SJSA1 (cell line): ENCODE data around the gene TAMM41. TPM values are rescaled to one million over a fixed set of nuclear protein-coding genes. Genes with fewer than 3 reads are reported as not detected.
A peak's percentile ranks its signal among the peaks of the same experiment; 100 is the strongest.

Experiments
- DNase-seq, 2 experiments: peaks; one replicate each; pipeline ENCODE4 v3.0.0-alpha.2; 2015 to 2020; ENCODE audit warnings: low spot score in 2 of 2, low read depth in 1 of 2
- H3K27ac ChIP-seq: fragments of 250-450 bp; sonication (Bioruptor Pico); 2 replicates; pipeline ENCODE4 v1.5.1; 2020; ENCODE audit warnings: mild to moderate bottlenecking, moderate library complexity
- H3K27me3 ChIP-seq: fragments of 250-450 bp; sonication (Bioruptor Pico); replicated peaks from 2 replicates; pipeline ENCODE4 v1.5.1; 2020; ENCODE audit warnings: mild to moderate bottlenecking, moderate library complexity
- H3K36me3 ChIP-seq: fragments of 250-450 bp; sonication (Bioruptor Pico); 2 replicates; pipeline ENCODE4 v1.5.1; 2020; ENCODE audit warnings: mild to moderate bottlenecking
- H3K4me1 ChIP-seq: fragments of 250-450 bp; sonication (Bioruptor Pico); replicated peaks from 2 replicates; pipeline ENCODE4 v1.6.1; 2021; ENCODE audit warnings: mild to moderate bottlenecking
- H3K4me3 ChIP-seq: fragments of 250-450 bp; sonication (Bioruptor Pico); 2 replicates; pipeline ENCODE4 v1.5.1; 2020; ENCODE audit warnings: mild to moderate bottlenecking
- H3K9me3 ChIP-seq: fragments of 250-450 bp; sonication (Bioruptor Pico); replicated peaks from 2 replicates; pipeline ENCODE4 v1.5.1; 2020; ENCODE audit warnings: mild to moderate bottlenecking
- total RNA-seq: library from RNA; depleted of rRNA; stranded (reverse); fragments of >200 nt; shearing (Covaris generic); gene quantifications from 2 replicates; pipeline ENCODE4 v1.2.3, GENCODE V29; 2014

TAMM41 gene
- total RNA-seq, 1 experiment from 2014 or later = 8.1 TPM

DNA sequence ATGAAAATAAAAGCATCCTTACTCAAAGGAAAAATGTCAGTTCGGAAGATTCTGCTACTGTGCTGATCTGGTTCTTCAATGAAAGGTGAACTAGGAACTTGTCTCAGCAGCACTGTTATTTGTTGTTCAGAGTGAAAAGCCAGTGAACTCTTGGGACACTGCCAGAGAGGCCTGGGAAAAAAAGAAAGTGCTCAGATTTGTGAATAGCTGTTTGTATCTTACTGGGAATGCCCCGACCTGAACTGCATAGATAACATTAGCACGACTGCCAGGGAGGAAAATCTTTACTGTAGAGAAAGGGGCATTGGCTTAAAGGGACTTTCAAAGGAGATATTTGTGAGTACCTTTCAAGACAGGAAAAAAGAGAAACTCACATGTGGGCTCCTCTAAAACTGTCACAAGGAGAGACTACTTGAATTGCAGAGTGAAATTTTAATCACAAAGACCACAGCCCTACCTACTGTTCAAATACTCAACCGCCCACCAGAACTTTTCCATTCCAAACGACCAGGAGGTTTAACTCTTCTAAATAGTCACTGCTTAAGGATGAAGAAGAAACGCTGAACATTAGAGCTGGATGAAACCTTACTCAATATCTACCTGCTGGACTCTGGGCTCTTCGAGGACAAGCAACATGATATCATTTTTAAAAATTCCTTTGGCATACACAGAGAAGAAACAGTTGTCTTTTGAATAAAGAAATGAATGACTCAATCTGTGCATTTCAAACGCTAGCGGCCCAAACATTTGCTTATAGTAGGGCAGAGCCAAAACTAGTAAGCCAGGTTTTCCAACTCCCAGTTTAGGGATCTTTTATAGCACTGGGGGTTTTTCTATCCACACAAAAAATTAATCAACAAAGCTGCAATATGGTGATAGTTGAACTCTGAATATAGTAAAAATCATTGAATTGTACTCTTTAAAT is 13.4 kb downstream of the TAMM41 start:
- Histone ChIP-seq H3K4me3 (no peak overlapping the region), H3K36me3 (peaks cover 26% of the 10 kb centered on the region), H3K27ac (no peak overlapping the region), H3K4me1 (no peaks in the 10 kb centered on the region), H3K27me3 (no peaks in the 10 kb centered on the region), H3K9me3 (no peaks in the 10 kb centered on the region)
- DNase-seq = no peak

DNA sequence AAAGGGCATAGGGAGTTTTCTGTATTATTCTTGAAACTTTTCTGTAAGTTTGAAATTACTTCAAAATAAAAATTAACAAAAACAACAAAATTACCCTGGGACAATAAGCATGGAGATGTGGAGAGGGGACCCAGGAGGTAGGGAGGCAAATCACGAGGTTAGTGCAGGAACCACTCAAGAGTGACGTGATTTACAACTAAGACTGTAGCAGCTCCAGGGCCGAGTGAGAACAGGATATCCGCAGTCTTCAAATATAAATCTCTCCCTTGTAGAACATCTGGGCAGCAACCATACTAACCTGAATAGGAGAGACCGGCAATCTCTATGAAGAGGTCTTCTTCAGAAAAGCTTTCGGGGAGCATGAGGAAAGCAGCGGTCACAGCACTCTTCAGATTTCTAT is 17.3 kb downstream of the TAMM41 start:
- Histone ChIP-seq H3K27ac (no peak overlapping the region), H3K4me1 (no peaks in the 10 kb centered on the region), H3K36me3 (peaks cover 36% of the 10 kb centered on the region), H3K4me3 (no peak overlapping the region), H3K9me3 (no peaks in the 10 kb centered on the region), H3K27me3 (no peaks in the 10 kb centered on the region)
- DNase-seq = no peak

DNA sequence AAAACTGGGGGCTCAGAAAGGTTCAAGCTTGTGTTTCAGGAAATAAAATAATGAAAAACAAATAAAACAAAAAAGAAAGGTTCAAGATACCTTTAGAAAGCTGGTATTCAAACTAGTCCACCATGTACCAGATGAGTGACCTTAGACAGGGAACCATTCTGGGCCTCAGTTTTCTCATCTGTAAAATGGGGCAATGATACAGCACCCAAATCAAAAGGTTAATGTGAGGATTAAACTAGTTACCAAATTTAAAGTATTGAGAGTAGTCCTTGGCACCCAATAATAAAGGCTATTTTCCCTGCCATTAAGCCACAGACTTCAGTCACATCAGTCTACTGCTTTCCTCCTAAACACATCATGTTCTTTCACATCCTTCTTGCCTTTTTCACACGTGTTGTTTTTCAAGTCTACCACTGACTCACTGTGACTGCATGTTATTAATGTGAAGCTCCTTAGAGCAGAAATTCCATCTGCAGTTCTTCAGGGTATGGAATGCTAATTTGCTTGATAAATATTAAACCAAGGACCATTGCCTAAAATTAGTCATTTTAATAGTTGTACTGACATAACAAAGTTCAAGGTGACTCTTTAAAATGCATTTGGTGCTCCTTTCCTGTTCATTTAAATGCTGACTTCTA is 19.9 kb downstream of the TAMM41 start:
- no peak for DNase-seq
- H3K36me3 ChIP-seq = peaks cover 25% of the 10 kb centered on the region
- H3K9me3 ChIP-seq = no peaks in the 10 kb centered on the region
- H3K4me1 ChIP-seq = no peaks in the 10 kb centered on the region
- no peak overlapping the region for H3K27ac ChIP-seq
- H3K27me3 ChIP-seq = no peaks in the 10 kb centered on the region
- no peak overlapping the region for H3K4me3 ChIP-seq

DNA sequence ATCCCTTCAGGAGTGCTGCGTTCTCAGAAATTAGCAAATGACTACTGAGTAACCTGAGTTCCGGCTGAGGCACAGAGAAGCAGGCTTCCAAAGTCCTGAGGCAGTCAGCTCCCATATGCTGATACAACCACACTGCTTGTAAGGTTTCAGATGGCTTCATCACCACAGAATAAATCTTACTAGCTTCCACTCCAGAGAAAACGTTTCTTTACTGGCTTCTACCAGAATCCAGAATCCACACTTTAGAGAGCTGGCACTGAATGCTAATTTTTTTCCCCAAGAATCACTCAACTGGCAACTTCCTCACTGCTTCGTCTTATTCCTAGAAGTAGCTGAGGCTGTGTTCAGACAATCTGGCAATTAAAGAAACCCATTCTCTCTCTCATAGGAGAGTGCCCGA is 21.4 kb downstream of the TAMM41 start:
- H3K4me1 ChIP-seq = no peaks in the 10 kb centered on the region
- H3K36me3 ChIP-seq = peaks cover 23% of the 10 kb centered on the region
- no peaks in the 10 kb centered on the region for H3K9me3 ChIP-seq
- H3K27ac ChIP-seq = no peak overlapping the region
- no peak for DNase-seq
- no peak overlapping the region for H3K4me3 ChIP-seq
- H3K27me3 ChIP-seq = no peaks in the 10 kb centered on the region

DNA sequence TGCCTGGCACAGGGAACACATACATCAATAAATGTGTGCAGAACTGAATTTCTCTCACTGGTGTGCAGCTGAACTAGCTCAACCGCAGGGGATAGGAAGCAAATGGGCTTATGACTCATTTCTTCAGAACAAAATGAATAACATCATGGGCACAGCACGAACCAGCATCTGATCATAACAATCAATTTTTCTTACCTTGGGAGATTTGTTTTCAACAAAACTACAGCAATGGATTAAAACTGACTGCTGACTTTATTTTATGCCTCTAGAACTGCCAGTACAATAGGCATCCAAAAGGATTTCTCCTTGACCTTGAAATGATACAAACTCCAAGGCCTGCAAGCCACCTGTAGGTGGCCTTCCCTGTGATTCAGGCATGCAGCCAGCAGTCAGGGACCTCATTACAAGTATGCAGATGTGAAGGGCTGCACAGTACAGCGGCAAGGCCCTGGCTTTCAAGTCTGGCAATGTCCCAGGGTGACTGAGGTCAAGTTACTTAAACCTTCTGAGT is 26.1 kb downstream of the TAMM41 start:
- H3K4me3 ChIP-seq = no peak overlapping the region
- no peaks in the 10 kb centered on the region for H3K9me3 ChIP-seq
- peaks cover 16% of the 10 kb centered on the region for H3K36me3 ChIP-seq
- H3K27me3 ChIP-seq = no peaks in the 10 kb centered on the region
- DNase-seq = no peak
- no peaks in the 10 kb centered on the region for H3K4me1 ChIP-seq
- H3K27ac ChIP-seq = no peak overlapping the region

DNA sequence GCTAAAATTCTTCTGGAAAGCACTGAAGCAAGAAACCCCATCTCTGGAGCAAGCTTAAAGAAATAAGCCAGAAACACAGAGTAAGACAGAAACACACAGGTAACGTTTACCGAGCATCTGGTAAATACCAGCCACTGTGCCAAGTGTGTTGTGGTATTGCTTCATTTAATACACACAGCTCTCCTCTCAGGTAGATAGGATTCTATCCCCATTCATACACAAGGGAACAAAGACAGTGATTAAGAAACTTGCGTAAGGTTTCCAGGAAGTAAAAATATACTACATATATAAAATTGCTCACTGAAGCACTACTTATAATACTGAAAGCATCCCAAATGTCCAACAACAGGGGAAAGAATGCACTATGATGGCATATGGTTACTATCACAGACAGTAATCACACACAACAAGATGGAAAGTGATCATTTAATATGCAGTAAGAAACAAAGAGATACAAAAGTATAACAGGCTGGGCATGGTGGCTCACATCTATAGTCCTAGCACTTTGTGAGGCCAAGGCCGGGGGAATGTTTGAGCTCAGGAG is 27.5 kb downstream of the TAMM41 start:
- no peak for DNase-seq
- Histone ChIP-seq H3K9me3 (no peaks in the 10 kb centered on the region), H3K27ac (no peak overlapping the region), H3K4me3 (no peak overlapping the region), H3K36me3 (peaks cover 18% of the 10 kb centered on the region), H3K27me3 (no peaks in the 10 kb centered on the region), H3K4me1 (no peaks in the 10 kb centered on the region)

DNA sequence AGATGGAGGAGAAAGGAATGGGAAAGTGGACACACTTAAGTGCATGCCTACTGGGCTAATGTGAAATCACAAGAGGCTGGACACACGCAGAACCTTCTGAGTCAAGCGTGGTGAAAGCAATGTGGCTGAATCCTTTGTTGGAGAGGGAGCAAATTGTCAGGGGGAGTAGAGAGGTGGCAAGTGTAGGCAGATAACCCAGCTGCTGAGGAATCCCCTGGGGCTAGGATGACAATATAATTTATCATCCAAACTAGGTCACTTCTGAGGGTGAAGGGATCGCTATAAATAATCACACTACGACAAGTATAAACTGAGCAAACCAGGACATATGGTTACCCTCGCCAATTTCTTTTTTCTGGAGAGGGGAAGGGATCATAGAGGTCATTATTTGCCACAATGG is 28.7 kb downstream of the TAMM41 start:
- Histone ChIP-seq H3K36me3 (peaks cover 18% of the 10 kb centered on the region), H3K27ac (no peak overlapping the region), H3K27me3 (no peaks in the 10 kb centered on the region), H3K4me3 (no peak overlapping the region), H3K4me1 (no peaks in the 10 kb centered on the region), H3K9me3 (no peaks in the 10 kb centered on the region)
- DNase-seq = peak in 1 of 2 experiments; percentile 5

DNA sequence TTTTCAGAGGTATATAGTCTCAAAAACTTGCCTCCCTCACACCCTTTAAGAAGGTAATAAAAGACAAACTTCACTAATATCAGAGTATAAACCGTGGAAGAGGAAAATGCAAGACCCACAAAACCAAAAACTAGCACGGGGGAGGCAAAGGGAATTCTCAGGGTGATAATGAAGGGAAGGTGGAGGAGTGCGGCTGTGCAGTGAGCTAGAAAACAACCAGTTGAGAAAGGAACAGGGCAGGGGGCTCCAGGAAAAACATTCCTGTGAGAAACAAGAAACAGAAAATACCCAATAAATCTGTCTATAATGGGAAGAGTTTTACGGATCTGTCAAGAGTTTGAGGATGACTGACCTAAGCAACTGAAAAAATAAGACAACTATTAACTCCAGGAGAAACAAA is 31.6 kb downstream of the TAMM41 start:
- no peak for DNase-seq
- Histone ChIP-seq H3K36me3 (peaks cover 13% of the 10 kb centered on the region), H3K27ac (no peak overlapping the region), H3K9me3 (no peaks in the 10 kb centered on the region), H3K4me1 (peaks cover 1% of the 10 kb centered on the region), H3K27me3 (no peaks in the 10 kb centered on the region), H3K4me3 (no peak overlapping the region)

DNA sequence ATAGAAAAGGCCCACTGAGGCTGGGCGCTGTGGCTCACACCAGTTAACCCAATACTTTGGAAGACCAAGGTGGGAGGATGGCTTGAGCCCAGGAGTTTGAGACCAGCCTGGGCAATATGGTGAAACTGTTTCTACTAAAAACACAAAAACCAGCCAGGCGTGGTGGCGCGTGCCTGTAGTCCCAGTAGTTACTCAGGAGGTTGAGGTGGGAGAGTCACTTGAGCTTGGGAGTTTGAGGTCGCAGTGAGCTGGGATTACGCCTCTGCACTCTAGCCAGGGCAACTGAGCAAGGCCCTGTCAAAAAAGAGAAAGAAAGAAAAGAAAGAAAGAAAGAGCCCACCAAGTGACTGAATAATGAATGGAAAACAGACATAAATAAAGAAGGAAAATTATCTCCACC is 32.0 kb downstream of the TAMM41 start:
- Histone ChIP-seq H3K27me3 (no peaks in the 10 kb centered on the region), H3K4me1 (peaks cover 4% of the 10 kb centered on the region), H3K36me3 (peaks cover 11% of the 10 kb centered on the region; the same call in 1 of the 2 replicates), H3K4me3 (no peak overlapping the region), H3K9me3 (no peaks in the 10 kb centered on the region), H3K27ac (no peak overlapping the region)
- DNase-seq = no peak

DNA sequence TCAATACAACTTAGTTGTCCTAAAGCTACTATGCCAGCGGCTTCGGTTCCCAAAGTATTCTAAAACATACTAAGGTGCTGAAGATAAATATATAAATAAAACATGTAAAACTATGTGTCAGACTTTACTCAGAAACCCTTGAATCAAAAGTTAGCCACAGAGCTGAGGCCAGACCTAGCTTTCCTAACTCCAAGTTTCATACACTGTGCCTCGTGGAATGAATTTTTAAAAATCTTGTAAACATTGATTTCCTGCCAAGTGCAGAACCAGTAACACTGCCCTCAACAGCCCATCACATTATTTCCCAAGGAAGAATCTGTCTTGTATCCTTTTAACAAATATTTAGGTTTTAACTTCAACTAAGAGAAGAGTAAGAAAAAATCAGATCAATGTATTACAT is 36.4 kb downstream of the TAMM41 start:
- Histone ChIP-seq H3K27ac (no peak overlapping the region), H3K27me3 (no peaks in the 10 kb centered on the region)
- DNase-seq = peak in 1 of 2 experiments; percentile 29

DNA sequence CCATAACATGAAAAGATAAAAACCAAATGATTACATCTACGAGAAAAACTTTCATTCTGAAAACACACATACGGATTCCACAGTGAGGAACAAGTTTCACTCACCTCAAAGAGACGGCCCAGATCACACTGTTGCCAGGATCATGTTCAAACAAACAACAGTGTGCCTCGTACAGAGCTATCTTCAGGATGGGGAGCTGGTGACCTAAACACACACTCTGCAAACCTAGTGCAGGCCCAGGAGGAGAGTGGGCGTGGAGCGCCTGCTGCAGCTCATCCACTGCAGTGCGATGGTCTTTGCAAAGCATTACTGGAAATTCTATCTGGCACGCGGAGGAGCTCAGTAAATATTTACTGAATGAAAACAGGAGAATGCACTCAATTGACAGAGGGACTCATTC is 38.5 kb downstream of the TAMM41 start:
- H3K27ac ChIP-seq = no peak overlapping the region
- peaks cover 14% of the 10 kb centered on the region for H3K36me3 ChIP-seq
- 0 out of 2 replicates have a peak, but pooled peaks cover 3% of the 10 kb centered on the region for H3K9me3 ChIP-seq
- H3K27me3 ChIP-seq = no peaks in the 10 kb centered on the region
- peaks cover 4% of the 10 kb centered on the region for H3K4me1 ChIP-seq
- no peak for DNase-seq
- no peak overlapping the region for H3K4me3 ChIP-seq

More for the DNA sequence above, 36.4 kb downstream of the TAMM41 start:
- Histone ChIP-seq H3K36me3 (peaks cover 12% of the 10 kb centered on the region), H3K9me3 (no peaks in the 10 kb centered on the region), H3K4me1 (peaks cover 4% of the 10 kb centered on the region), H3K4me3 (no peak overlapping the region)

DNA sequence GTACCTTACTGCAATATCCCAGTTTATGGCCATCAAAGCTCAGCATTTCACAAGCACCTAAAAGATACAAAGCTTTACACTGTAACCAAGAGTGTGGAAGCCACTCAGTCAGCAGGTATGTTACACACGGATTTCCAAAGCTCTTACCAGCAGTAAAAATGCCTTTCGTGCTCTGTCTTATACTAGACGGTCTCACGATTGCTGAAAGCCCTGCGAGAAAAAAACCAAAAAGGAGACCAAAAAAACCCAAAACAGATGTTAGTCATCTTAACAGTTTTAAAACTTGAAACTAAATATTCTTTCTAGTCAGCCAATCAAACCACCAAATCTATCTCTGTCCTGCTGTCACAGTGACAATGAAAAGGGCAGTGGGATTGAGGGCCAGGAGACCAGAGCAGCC is 39.0 kb downstream of the TAMM41 start:
- Histone ChIP-seq H3K4me1 (peaks cover 4% of the 10 kb centered on the region), H3K4me3 (no peak overlapping the region), H3K27me3 (no peaks in the 10 kb centered on the region), H3K27ac (no peak overlapping the region), H3K9me3 (0 out of 2 replicates have a peak, but pooled peaks cover 3% of the 10 kb centered on the region), H3K36me3 (peaks cover 19% of the 10 kb centered on the region)
- DNase-seq = no peak

DNA sequence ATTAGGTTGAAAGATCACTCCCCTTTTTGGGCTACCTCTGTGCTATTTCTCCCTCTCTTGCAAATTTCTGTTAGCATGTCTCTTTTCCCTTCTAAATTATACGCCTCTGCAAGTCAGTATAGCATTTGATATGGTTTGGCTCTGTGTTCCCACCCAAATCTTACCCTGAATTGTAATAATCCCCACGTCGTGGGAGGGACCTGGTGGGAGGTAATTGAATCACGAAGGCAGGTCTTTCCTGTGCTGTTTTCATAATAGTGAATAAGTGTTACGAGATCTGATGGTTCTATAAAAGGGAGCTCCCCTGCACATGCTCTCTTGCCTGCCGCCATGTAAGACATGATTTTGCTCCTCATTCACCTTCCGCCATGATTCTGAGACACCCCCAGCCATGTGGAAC is 41.0 kb downstream of the TAMM41 start:
- H3K36me3 ChIP-seq = peaks cover 25% of the 10 kb centered on the region

More for the DNA sequence above, 41.0 kb downstream of the TAMM41 start:
- no peak for DNase-seq
- no peak overlapping the region for H3K4me3 ChIP-seq
- no peak overlapping the region for H3K27ac ChIP-seq
- 0 out of 2 replicates have a peak, but pooled peaks cover 3% of the 10 kb centered on the region for H3K9me3 ChIP-seq
- peaks cover 4% of the 10 kb centered on the region for H3K4me1 ChIP-seq
- H3K27me3 ChIP-seq = no peaks in the 10 kb centered on the region
